ENCODE measurements around the gene EXOSC3.

The EXOSC3 gene

DNA sequence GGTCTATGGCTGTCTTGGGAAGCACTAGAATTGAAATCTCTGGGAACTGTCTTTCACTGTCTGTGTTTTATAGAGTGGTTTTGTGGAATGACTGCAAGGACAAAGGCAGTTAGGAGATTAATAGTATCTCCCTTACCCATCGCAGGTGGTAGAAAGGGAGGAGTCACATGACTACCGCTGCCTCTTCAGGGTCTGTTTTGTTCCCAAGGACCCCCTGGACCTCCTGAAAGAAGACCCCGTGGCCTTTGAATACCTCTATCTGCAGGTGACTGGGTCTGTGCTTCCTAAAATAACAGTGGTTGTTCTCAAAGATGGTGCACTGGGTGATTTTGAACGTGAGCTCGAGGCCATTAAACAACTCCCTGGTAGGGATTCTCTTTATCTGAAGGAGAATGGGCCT, 54.0 kb downstream of the EXOSC3 start:
- no peak for DNase-seq

DNA sequence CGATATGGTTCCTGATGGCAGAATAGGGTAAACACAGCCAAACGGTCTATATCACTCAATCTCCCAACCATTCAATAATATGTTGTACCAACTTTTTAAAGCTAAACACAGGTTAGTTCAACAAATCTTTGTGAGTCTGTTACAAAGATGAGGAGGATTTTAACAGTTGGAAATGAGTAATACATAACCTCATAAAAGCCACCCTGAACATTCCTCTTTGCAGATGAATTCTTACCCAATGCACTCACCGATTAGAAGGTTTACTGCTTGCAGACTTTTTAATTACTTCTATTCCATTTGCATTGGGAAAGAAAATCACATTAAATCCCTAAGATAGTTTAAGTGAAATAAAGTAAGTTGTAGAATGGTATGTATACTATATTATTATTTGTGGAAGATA, 54.6 kb downstream of the EXOSC3 start:
- DNase-seq: no peak
